Esophagus squamous epithelium (tissue), 5 donors: Measurements from ENCODE around the gene SLC28A3. TPM values are rescaled to one million over a fixed set of nuclear protein-coding genes. Genes with fewer than 3 reads are reported as not detected.

Source experiments
- DNase-seq: peaks from one replicate; lab custom pipeline; 2025; lab: John Stamatoyannopoulos, UW
- H3K27ac ChIP-seq, 4 donors: fragments of 200-600 bp; sonication (generic); one replicate each; pipeline ENCODE4 v1.5.1; 2016 to 2019; ENCODE audit warnings: mild to moderate bottlenecking in 1 of 4
- H3K27me3 ChIP-seq, 4 donors: fragments of 200-600 bp; sonication (generic); 1 replicate in 3 of 4; 2 replicates in 1 of 4; pipeline versions ENCODE4 v1.5.1 to v1.6.0; 2017 to 2021; ENCODE audit warnings: antibody characterized with exemption in 1 of 4
- H3K36me3 ChIP-seq, 3 donors: fragments of 200-600 bp; sonication (generic); one replicate each; pipeline ENCODE4 v1.5.1; 2016 to 2019
- H3K4me1 ChIP-seq, 3 donors: fragments of 200-600 bp; sonication (generic); one replicate each; pipeline ENCODE4 v1.5.1; 2017 to 2019
- H3K4me3 ChIP-seq, 4 donors: fragments of 200-600 bp; sonication (generic); 1 replicate in 3 of 4; 2 replicates in 1 of 4; pipeline ENCODE4 v1.5.1; 2016 to 2019; ENCODE audit warnings: mild to moderate bottlenecking in 2 of 4, moderate library complexity in 1 of 4
- H3K9me3 ChIP-seq, 3 donors: fragments of 200-600 bp; sonication (generic); one replicate each; pipeline ENCODE4 v1.5.1; 2016 to 2019
- CTCF ChIP-seq, 6 experiments: fragments of 450-650 bp in 4 of 6; fragments of 200-600 bp in 2 of 6; sonication (generic) in 2 of 6; IDR thresholded peaks; one replicate each; pipeline ENCODE4 v1.5.1; 2016 to 2019; ENCODE audit warnings: antibody characterized with exemption in 6 of 6, mild to moderate bottlenecking in 4 of 6, moderate library complexity in 4 of 6
- POLR2A ChIP-seq, 4 donors: fragments of 450-650 bp; IDR thresholded peaks; one replicate each; pipeline ENCODE4 v1.6.1; 2017; ENCODE audit warnings: antibody characterized with exemption in 4 of 4, mild to moderate bottlenecking in 4 of 4, moderate library complexity in 3 of 4
- WGBS, 2 donors: methylation state at CpG; one replicate each; pipeline ENCODE4 v1.1.5; 2018; 5-methylcytosine and 5-hydroxymethylcytosine counted together
- intact Hi-C: fragments of 100-400 bp; cut with DNase I; formaldehyde crosslinking; loops from one replicate; pipeline ENCODE4 v1.15.0; 2022
- total RNA-seq, 4 donors: library from RNA; depleted of rRNA; stranded (reverse); fragments of >200 nt; gene quantifications; one replicate each; pipeline ENCODE4 v1.1.0, GENCODE V29; 2016
- donor health status: DM: yes; HTN: yes; CAD: no.

The SLC28A3 gene
- total RNA-seq, 4 donors from 2014 or later, result 0.95 to 16.1 (median 2.7) TPM

GRCh38 chr9:84361645-84362044, 21.1 kb upstream of the SLC28A3 start:
- no peak overlapping the region for H3K27ac ChIP-seq
- H3K9me3 ChIP-seq, result no peaks in the 10 kb centered on the region
- 78 to 82% methylated on average over 5 of the region's 6 CpGs for WGBS, 2 donors
- TF ChIP-seq CTCF (IDR thresholded peaks at IDR 0.05) (no peak), POLR2A (IDR thresholded peaks at IDR 0.05) (no peak)
- DNase-seq, result no peak
- intact Hi-C loops, result no loop called here
- H3K4me1 ChIP-seq, result no peaks in the 10 kb centered on the region
- H3K36me3 ChIP-seq, result no peaks in the 10 kb centered on the region
- no peak overlapping the region for H3K4me3 ChIP-seq
- no peaks in the 10 kb centered on the region for H3K27me3 ChIP-seq

GRCh38 chr9:84357275-84357674, 16.7 kb upstream of the SLC28A3 start:
- intact Hi-C loops, result no loop called here
- no peak for TF ChIP-seq CTCF (IDR thresholded peaks at IDR 0.05)
- no peak for TF ChIP-seq POLR2A (IDR thresholded peaks at IDR 0.05)
- Histone ChIP-seq H3K4me1 (no peaks in the 10 kb centered on the region), H3K36me3 (no peaks in the 10 kb centered on the region), H3K27ac (no peak overlapping the region), H3K27me3 (no peaks in the 10 kb centered on the region), H3K9me3 (no peaks in the 10 kb centered on the region), H3K4me3 (no peak overlapping the region)
- 48 to 68% methylated on average over 2 of the region's 3 CpGs for whole genome bisulfite sequencing, 2 donors
- DNase-seq, result no peak

- Histone ChIP-seq H3K27ac (no peak overlapping the region), H3K27me3 (no peaks in the 10 kb centered on the region), H3K36me3 (no peaks in the 10 kb centered on the region), H3K4me1 (no peaks in the 10 kb centered on the region), H3K4me3 (no peak overlapping the region), H3K9me3 (no peaks in the 10 kb centered on the region)
- DNase-seq, result no peak
- intact Hi-C loops, result no loop called here
- TF ChIP-seq POLR2A (IDR thresholded peaks at IDR 0.05), result no peak
- TF ChIP-seq CTCF (IDR thresholded peaks at IDR 0.05), result no peak
- 100% methylated on average over 1 of the region's 1 CpG for WGBS, 2 donors
These were observed 13.5 kb upstream of the SLC28A3 start for GRCh38 chr9:84354035-84354434.

GRCh38 chr9:84349671-84350070, 9.1 kb upstream of the SLC28A3 start:
- Histone ChIP-seq H3K4me1 (no peaks in the 10 kb centered on the region), H3K36me3 (no peaks in the 10 kb centered on the region), H3K27ac (no peak overlapping the region), H3K4me3 (no peak overlapping the region), H3K27me3 (no peaks in the 10 kb centered on the region), H3K9me3 (no peaks in the 10 kb centered on the region)
- no peak for TF ChIP-seq POLR2A (IDR thresholded peaks at IDR 0.05)
- TF ChIP-seq CTCF (IDR thresholded peaks at IDR 0.05), result no peak
- WGBS, 2 donors, result 80 to 83% methylated on average over 1 of the region's 1 CpG
- intact Hi-C loops, result no loop called here
- no peak for DNase-seq

GRCh38 chr9:84343111-84343521, 2.6 kb upstream of the SLC28A3 start:
- TF ChIP-seq POLR2A (IDR thresholded peaks at IDR 0.05), result no peak
- no peak for TF ChIP-seq CTCF (IDR thresholded peaks at IDR 0.05)
- no peaks in the 10 kb centered on the region for H3K36me3 ChIP-seq
- H3K27me3 ChIP-seq, result no peaks in the 10 kb centered on the region
- 59 to 76% methylated on average over 6 of the region's 6 CpGs for WGBS, 2 donors
- no peaks in the 10 kb centered on the region for H3K9me3 ChIP-seq
- no peak for DNase-seq
- H3K4me1 ChIP-seq, result peaks cover 0 to 27% (median 0%) of the 10 kb centered on the region in 3 donors
- intact Hi-C loops, result no loop called here
- no peak overlapping the region for H3K27ac ChIP-seq
- no peak overlapping the region for H3K4me3 ChIP-seq
